Astrocyte (in vitro differentiated cells and primary cell): ENCODE results near the gene CIC.

Experiments used
- EZH2 ChIP-seq: IDR thresholded peaks from 2 replicates; pipeline ENCODE4 v1.6.1; 2012; ENCODE audit warnings: mild to moderate bottlenecking, low read length, inconsistent platforms; ENCODE audit not compliant: insufficient read depth
- TF ChIP-seq, protein P1 (sequence below): IDR thresholded peaks from 2 replicates; pipeline ENCODE4 v1.5.1; 2011; ENCODE audit warnings: low read depth, mild to moderate bottlenecking, inconsistent platforms, low read length, moderate library complexity; ENCODE audit not compliant: insufficient read depth

DNA sequence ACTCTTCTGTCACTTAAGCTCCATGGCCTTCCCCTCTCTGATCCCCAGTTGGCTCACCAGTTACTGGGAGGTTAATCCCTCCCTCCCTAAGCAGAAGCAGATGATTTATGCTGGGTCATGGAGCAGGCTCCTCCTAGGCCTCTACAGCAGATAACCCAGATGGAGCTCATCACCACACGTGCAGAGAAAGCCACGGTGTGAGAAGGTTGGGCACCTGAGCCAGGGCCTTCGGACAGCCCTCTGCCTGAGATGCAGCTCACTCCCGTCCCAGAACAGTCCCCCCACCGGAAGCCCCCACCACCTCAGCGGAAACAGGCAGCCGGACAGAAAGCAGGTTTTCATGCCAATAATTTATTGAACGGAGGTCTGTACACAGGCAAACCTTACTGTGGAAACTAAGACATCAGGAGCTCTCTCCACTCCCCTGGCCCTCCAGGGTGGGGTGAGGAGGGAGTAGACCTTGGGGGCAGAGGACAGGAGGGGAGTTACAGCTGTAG is 39.1 kb upstream of the CIC start:
- TF ChIP-seq, protein P1, sequence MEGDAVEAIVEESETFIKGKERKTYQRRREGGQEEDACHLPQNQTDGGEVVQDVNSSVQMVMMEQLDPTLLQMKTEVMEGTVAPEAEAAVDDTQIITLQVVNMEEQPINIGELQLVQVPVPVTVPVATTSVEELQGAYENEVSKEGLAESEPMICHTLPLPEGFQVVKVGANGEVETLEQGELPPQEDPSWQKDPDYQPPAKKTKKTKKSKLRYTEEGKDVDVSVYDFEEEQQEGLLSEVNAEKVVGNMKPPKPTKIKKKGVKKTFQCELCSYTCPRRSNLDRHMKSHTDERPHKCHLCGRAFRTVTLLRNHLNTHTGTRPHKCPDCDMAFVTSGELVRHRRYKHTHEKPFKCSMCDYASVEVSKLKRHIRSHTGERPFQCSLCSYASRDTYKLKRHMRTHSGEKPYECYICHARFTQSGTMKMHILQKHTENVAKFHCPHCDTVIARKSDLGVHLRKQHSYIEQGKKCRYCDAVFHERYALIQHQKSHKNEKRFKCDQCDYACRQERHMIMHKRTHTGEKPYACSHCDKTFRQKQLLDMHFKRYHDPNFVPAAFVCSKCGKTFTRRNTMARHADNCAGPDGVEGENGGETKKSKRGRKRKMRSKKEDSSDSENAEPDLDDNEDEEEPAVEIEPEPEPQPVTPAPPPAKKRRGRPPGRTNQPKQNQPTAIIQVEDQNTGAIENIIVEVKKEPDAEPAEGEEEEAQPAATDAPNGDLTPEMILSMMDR, result no peak
- no peak for TF ChIP-seq EZH2
